HG03196 (cell line): Measurements from ENCODE around the gene STARD13.
"Not testable (repeated sequence)": the region's sequence is repeated elsewhere in the genome, so short reads cannot be mapped to it uniquely, and the experiment has no call there.

Experiments used
- ATAC-seq: cut with Tn5 transposase; IDR thresholded peaks from one replicate; pipeline ENCODE4 v1.9.1; 2021; ENCODE audit not compliant: unreplicated experiment

The STARD13 gene

DNA sequence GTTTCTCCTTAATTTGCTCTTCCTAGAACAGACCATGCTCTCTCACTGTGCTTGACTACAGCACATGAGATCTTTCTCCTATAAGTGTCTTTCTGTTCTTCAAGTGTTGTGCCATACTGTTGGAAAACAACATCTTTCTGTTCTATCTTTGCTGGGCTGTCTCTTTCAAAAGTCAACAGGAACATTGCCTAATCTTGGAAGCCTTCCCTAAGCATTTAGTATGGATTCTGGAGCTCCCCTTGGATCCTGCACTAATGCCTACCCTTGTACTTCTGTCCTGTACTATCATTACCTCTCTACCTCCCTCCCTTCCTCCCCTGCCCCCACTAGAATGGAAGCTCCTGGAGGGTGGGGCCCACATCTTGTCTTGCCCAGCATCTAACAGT, 26.8 kb downstream of the STARD13 start:
- no peak for ATAC-seq

DNA sequence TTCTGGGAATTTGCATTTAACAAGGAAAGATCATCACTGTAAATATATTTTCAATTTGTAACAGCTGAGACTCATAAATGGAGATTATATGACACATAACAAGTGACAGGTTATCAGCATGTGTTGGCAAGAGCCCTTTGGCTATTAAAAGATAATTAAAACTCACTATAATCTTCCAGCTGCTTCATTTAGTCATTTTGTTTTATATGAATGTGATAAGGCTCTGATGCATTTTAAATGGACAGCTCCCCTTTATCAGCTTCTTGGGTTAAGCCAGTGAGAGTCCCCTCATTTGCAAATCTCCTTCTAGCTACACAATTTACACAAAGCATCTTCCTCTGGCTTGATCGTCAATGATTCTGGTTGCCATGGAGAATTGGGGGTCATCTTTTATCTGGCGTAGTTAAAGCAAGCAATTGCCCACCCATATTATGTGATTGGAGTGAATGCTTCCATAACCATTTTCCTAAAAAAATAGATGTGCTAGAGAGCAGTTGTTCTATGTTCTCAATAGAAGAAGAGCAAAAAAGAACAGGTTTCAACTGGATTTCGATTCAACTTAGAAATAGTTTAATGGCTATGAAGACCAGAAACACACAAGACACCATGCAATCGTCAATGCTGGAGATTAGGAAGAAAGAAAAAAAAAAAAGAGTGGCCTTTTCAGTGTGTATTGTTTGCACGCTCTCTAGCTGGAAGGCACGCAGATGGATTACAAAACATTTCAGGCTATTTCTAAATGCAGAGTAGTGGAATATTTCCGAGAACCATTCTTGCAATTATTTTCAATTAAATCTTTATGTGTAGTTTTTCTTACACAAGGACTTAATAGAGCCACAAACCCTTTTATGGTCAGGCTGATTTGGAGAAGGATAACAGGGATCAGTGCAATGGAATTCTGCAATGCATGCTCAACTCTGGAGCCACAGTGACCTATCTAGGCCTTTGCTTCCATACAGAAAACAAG, 27.4 kb downstream of the STARD13 start:
- ATAC-seq, result no peak

DNA sequence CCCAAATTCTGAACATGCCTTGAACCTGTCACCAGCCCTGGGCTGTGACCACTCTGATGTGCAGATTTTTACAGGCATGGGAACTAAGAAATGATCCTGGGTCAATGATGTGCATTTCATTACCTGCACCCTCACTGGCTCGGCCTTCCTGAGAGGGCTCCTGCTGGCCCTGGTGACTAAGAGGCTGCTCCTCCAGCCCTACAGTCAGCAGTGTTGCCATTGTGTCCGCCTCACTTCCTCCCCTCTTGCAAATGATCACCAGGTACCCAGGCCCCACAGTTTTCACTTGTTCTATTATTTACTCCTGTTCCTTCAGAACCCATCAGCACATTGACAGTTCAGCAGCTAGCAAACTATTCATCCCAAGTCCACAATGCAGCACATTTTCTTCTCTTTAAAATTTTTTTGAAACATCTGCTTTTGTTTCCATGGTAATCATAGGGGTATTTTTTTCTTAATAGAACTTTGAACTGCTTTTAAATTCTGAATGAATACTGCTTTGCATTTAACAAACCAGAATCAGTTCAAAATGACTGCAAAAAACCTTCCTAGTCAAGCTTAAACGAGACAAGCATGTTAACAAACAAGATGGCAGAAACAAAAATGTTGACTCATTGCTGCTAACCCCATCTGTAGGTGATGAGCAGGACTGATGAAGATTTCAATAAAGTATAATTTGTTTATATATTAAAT, 29.3 kb downstream of the STARD13 start:
- ATAC-seq, result no peak

DNA sequence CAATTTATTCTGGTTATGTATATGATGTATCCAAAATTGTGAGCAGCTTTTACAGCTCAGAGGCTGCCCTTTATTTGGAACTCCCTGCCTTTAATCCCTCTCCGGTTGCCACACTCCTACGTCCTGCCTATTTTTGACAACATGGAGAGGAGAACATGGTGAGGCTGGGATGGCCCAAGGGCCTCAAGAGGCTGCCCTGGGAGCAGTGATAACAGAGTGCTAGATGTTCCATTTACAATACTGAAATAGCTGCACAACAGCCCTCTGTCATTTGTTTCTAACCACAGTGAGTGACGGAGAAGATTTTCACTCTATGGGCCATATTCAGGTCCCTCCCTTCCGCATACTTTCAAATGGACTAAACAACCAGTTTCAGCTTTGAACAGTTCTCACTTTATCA, 33.4 kb downstream of the STARD13 start:
- ATAC-seq, result no peak

DNA sequence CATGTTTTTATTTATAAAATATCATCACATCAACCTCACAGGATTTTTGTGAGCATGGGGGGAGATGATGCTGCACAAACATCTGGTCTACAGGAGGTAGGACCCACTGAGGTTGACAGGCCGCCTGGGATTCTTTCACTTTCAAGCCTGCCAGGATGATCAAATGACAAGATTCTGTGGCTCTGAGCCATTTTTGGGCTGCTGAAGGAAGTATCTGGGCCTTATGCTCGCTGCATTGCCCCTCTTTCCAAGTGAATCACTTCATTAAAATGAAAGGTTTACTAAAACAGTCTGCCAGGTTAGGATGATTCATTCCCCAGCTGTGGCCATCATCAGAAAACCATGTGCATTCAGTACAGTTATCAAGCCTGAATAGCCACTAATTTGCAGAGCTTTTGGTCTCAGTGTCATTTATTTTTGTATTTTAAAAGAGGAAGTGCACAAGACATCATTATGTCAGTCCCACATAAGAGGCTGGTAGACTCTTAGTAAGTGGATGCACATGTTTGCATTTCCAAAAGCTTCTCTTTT, 34.4 kb downstream of the STARD13 start:
- ATAC-seq, result peak; percentile 59

DNA sequence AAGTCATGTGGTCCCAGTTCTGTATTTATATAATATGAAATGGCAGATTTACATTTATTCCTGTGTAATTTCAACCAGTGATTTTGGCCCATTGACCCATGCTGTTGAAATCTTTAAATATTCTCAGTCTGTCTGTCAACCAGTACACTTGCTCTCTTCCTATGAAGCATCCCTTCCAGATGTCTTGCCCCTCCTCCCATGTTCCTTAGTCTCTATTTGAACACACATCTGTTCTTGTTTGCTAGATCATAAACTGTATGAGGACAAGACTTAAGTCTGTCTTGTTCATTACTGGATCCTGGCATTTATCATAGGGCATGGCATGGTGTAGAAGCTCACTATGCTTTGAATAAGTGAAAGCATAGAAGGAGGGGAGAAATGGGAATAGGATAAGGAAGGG, 34.9 kb downstream of the STARD13 start:
- ATAC-seq, result no peak

DNA sequence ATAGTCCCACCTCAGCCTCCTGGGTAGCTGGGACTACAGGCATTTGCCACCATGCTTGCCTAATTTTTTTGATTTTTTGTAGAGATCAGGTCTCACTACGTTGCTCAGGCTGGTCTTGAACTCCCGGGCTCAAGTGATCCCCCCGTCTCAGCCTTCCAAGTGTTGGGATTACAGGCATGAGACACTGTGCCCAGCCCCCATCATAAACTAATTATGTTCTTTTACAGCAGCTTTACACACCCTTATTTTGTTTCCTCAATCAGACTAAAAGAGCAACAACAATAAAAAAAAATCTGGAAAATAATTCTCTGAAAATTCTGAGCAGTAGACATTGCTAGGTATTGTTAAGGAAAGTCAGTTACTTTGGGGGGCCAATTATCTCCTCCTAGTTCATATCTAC, 35.7 kb downstream of the STARD13 start:
- ATAC-seq, result no peak

DNA sequence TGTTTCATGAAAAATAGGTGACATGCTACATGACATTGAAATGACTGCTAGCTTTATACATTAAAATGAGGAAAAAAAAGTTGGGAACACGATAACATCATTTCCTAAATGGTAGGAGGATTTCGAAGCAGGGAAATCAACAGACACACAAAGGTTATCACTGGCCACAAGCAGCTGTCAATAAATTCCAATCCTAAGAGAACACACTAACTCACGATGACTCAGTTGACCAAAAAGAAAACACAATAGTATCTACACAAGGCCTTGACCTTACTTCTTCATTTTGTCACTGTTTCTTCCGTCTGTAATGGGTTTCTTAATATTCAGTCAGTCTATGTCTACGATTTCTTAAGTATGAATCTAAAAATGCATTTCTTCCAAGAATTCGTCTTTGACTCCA, 36.5 kb downstream of the STARD13 start:
- ATAC-seq, result no peak

DNA sequence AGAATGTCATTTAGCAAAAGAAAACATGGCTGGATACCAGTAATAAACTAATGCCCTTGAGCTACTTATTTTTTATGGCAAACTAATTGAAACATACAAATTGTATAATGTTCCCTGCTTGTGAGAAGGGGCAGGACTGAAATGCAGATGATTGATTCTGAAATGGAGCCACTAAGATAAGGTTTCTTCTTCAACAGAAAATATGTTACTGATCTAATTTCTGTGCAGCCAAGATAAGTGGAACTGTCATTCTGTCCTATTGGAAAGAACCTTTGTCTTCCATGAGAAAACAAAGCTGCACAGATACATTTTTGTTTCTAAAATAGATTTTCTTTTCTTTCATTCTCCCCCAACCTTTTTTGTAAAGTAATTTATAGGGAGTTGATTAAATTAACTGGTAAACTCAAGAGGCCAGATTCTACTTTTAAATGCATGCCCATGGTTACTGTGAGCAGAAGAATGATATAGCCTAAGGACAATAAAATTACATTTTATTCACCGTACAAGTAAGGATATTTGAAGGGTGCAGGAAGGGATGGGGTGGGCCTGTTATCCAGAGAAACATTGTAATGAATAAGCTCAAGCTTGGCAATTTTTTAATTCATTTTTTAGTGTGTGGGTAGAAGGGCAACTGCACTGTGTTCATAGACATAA, 39.9 kb downstream of the STARD13 start:
- ATAC-seq, result no peak

DNA sequence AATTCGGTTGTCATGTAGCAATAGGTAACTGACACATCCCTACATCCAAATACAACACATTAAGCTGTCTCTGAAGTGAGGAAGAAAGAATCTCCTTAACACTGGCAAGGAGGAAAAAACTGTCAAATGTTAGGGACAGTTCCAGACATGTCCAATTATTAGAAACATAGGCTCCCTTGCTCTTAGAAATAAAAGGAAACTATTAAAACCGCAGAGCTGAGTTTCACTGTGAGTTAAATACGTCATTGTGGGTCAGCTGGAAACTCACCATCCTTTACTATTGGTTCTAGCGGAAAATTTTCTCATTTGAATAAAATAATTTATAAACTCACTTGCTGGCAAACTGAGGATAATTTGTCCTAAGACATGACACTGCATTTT, 40.7 kb downstream of the STARD13 start:
- no peak for ATAC-seq

DNA sequence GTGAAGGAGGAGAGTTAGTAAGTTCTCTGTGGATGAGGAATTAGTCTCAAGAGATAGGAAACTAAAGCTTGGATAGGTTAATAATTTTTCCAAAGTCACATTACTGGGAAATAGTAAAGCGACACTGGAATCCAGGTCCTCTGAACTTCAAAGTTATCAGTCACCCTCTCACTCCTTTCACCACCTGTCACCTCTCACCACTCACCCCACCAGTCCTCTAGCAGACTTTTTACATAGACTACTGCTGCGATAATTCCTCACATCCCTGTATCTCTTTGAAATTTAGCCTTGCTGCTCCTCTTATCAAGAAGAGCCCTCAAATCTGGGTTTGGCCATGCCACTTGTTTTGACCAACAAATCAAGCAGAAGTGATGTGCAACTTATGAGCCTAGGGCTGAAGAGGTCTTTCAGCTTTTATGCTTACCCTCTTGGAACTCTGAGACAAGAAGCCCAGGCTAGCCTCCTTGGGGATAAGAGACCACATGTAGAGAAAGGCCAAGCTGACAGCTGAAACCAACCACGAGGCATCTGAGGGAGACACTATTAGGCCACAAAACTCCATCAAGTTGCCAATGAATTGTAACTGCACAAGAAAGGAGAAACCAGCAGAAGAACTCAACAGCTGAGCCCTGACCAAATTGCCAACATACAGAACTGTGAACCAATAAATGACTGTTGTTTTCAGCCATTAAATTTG, 41.2 kb downstream of the STARD13 start:
- no peak for ATAC-seq

DNA sequence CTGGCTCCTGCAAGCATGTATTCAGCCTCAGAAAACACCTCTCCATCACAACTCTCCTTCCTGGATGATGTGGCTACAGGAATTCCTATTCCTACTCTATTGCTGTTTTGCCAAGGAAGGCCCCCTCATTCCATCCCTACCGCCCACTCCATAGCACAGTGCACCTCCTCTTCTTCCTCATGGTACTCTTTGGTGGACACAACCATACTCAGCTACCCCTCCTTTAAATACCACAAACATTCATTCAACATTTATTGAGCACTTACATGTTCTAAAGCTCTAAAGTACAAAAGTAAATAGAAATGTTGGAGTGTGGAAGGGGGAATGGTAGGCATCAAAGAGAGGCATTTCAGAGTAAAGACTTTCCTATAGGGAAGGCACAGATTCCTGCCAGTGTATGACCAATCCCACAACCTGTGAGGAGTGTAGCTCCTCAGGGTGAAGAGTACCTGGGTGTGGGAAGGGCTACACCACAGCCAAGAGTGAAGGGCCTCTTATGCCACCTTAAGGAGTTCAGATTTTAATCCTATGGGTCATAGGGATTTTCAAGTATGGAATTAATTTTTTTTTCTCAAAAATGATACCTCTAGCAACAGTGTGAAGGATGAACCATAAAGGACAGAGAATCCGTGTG, 42.5 kb downstream of the STARD13 start:
- ATAC-seq, result no peak

DNA sequence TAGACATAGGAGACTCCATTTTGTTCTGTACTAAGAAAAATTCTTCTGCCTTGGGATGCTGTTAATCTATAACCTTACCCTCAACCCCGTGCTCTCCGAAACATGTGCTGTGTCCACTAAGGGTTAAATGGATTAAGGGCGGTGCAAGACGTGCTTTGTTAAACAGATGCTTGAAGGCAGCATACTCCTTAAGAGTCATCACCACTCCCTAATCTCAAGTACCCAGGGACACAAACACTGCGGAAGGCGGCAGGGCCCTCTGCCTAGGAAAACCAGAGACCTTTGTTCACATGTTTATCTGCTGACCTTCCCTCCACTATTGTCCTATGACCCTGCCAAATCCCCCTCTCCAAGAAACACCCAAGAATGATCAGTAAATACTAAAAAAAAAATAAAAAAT, 43.2 kb downstream of the STARD13 start:
- not testable (repeated sequence) for ATAC-seq

DNA sequence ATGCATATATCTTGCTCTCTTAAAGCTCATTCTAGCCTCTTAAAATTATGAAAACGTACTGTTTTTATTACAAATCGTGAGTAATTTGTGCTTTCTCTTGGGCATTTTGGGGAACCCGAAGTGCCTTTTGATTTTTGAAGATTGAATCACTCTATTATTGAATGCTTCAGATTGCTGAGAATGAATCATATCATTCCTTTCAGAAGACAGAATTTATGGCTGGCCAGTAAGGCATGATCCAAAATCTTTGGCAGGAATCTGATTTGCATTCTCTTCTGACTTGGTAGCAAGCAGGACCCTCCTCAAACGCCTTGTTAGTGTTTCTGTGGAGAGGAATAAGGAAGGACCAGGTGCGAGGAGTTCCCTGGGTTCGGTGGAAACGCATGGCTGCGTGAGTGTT, 49.5 kb downstream of the STARD13 start:
- no peak for ATAC-seq

DNA sequence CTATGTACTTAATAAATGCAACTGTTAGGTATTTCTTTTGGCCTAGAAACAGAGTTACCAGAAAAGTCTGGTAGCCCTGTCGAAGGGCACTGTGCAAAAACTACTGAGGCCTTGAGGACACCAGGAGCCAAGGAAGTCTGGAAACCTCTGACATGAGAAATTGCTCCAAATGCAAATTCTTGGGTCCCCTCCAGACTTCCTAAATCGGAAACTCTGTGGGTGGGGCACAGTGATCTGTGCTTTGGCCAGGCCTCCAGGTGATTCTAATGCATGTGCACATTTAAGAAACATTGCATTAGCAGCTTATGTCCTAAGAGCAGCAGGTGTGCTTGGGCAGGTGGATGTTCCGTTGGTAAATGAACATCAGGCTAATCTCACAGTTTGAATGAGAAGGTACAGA, 50.0 kb downstream of the STARD13 start:
- no peak for ATAC-seq

DNA sequence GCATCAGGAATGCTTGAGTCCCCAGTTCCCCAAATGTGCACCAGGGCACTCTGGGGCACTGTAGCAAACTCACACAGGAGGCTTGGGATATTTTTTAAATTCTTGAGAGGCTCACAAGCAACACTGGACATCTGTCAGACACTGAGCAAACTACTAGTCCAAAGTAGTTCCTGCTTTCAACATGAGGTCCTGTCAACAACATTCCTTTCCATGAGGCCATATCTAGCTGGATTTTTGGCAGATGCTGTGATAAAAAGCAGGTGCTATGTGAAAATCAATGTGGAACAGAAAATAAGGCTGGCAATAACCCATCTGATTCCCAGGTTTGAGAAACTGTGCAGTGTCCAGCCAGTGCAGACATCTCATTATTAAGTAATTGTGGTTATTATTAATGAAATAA, 50.5 kb downstream of the STARD13 start:
- ATAC-seq, result no peak

DNA sequence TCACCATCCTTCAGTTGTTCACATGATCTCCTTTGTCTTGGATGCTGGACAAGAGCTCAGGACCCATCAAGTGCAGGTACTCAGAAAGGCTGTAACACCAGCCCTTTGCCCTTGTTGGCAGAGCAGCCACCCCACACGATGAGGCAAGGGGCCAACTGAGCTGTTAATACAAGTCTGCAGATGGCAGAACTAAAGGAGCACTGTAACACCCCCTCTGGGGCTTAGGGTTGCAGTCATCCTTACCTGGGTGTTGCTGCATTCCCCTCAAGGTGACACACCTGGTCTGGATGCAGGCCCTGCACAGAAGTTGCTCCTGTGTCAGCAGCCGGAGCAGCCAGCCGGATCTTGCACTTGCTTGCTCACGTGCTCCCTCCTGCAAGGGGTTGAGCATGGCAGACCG, 52.0 kb downstream of the STARD13 start:
- ATAC-seq, result no peak

DNA sequence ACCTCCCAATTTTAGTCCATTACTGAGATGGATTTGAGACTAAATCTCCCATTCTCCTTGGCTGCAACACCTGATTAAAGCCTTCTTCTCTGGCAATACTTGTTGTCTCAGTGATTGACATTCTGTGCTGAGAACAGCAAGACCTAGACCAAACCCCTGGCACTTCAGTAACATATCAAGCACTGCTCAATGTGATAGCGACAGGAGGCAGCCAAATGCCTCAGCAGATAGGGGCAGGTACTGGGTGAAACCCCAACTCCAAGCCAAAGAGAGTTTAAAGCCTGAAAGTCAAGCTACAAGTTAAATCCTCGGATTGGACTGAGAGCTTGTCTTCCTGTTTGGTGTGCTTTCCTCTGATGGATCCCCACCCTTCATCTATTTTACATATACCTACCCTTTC, 52.7 kb downstream of the STARD13 start:
- ATAC-seq, result no peak

DNA sequence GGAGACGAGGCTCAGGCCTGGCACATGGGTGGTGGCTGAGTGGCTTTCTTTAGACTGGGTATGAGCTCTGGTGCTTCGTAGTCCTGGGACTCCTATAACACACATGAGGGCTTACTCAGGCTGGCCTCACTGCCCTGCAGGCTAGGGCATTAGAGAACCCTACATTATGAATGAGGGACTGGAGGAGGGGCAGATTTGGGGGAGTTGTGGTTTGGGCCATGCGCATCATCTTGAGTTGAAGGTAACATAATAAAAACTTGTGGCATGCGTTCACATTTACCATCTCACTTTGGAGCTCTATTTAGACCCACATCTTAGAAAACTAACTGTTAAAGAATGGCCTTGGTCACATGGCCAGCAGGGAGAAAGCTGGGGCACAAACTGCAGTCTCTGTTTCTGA, 54.2 kb downstream of the STARD13 start:
- ATAC-seq, result no peak

DNA sequence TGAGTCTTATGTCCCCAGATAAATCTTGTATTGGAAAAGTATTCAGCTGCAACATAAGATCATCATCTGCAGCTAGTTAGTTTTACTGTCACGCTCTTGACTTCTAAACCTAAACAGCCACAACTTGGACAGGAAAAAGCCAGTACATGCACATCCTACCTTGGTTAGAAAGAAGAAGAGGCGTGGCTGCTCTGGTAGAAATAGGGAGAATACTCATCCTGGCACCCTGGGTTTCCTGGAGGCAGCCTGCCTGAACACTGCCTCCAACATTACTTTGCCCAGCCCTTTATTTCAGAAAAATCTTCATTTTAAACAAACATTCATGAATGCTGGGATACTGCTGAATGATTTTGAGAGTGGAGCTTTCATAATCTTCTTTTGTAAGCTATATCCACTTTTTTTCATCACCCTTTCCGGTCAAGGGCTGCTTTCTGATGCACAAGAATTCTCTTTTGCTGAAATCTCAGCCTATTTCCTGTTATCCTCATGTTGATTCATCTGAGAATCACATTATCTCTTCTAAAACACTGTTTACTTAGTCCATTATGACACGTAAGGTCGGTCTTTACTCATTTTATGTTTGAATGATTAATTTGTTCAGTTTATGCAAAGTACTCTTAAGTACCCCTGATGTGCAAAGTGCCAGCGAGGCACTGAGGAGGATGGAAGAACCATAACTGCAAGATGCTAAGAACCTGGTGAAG, 55.2 kb downstream of the STARD13 start:
- no peak for ATAC-seq
